ENCODE measurements around the gene ERGIC1.

ERGIC1 gene

GRCh38 chr5:172899436-172899835, 65.4 kb downstream of the ERGIC1 start:
- DNase-seq = no peak

- DNase-seq = peak in 1 of 56 donors; percentile 13
These were observed 67.1 kb downstream of the ERGIC1 start for GRCh38 chr5:172901012-172901780.

- DNase-seq = no peak
These were observed 67.9 kb downstream of the ERGIC1 start for GRCh38 chr5:172901788-172902496.

GRCh38 chr5:172902497-172903472, 68.7 kb downstream of the ERGIC1 start:
- DNase-seq = peak in 17 of 56 donors; percentile 7 to 52 (median 13)

- no peak for DNase-seq
These were observed 69.7 kb downstream of the ERGIC1 start for GRCh38 chr5:172903790-172904189.

- no peak for DNase-seq
These were observed 70.2 kb downstream of the ERGIC1 start for GRCh38 chr5:172904312-172904642.

- DNase-seq = peak in 14 of 56 donors; percentile 11 to 50 (median 33)
These were observed 70.7 kb downstream of the ERGIC1 start for GRCh38 chr5:172904643-172905345.

GRCh38 chr5:172905346-172906140, 71.5 kb downstream of the ERGIC1 start:
- DNase-seq = peak in 45 of 56 donors; percentile 13 to 78 (median 42)

- DNase-seq = no peak
These were observed 72.4 kb downstream of the ERGIC1 start for GRCh38 chr5:172906436-172906835.

- DNase-seq = no peak
These were observed 72.8 kb downstream of the ERGIC1 start for GRCh38 chr5:172906888-172907287.

- no peak for DNase-seq
These were observed 73.6 kb downstream of the ERGIC1 start for GRCh38 chr5:172907657-172908056.

GRCh38 chr5:172908662-172909061, 74.6 kb downstream of the ERGIC1 start:
- DNase-seq = no peak

- DNase-seq = no peak
These were observed 76.0 kb downstream of the ERGIC1 start for GRCh38 chr5:172909931-172910502.

GRCh38 chr5:172910828-172911627, 77.0 kb downstream of the ERGIC1 start:
- DNase-seq = peak in 2 of 56 donors; percentile 15 to 40

GRCh38 chr5:172911628-172911880, 77.5 kb downstream of the ERGIC1 start:
- no peak for DNase-seq

GRCh38 chr5:172911976-172912375, 77.9 kb downstream of the ERGIC1 start:
- DNase-seq = no peak

- DNase-seq = no peak
These were observed 79.2 kb downstream of the ERGIC1 start for GRCh38 chr5:172913117-172913850.

- no peak for DNase-seq
These were observed 81.5 kb downstream of the ERGIC1 start for GRCh38 chr5:172915514-172915913.
